ENCODE measurements around the gene CACNA1I. TPM values are rescaled to one million over a fixed set of nuclear protein-coding genes. Genes with fewer than 3 reads are reported as not detected.

CACNA1I gene
- total RNA-seq, 1 donor from 2014 or later, result 0.11 TPM

DNA sequence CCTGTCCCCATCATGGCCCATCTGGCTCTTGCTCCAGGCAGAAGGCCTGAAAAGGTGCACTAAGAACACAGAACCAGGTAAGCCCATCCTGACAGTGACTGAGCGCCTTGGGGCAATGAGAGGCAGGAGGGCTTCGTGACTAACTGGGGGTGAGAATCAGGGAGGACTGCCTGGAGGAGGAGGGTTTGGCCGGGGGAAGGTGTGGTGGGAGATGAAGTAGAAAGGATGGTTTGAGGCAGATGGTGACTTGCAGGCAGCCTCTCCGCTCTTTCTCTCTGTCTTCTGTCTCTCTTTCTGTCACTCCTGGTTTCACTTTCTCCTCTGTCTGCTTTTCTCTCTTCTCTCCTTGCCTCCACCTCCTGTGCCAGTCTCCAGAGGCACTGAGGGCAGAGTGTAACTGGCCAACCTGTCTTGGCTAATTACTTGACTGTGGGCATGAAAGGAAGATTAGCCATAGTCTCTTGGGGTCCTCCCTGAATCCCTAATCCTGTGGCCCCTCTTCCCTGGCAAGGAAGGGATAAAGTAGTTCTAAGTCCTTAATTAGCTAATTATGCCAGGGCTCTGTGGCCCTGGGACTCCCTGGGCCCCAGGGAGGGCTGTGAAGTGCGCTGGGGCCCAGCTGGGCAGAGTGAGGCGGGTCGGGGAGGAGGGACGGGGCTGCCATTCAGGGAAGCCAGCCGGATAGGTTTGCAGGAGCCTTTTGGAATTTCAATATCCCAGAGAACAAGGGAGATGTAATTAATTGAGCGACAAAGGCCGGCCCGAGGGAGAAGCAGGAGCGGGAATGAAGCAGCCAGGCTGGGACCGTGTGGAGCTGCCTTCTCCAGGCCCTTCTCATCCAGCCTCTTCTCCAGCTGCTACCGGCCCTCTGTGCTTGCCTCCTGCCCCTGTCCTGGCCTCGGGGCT, 61.1 kb downstream of the CACNA1I start:
- Mint-ChIP-seq H3K4me1 (peaks cover 42% of the 10 kb centered on the region), H3K9me3 (no peaks in the 10 kb centered on the region), H3K27me3 (ENCODE audit: insufficient read depth, low read depth) (peaks cover 14% of the 10 kb centered on the region), H3K27ac (peak overlapping the region; percentile 20), H3K36me3 (no peaks in the 10 kb centered on the region), H3K4me3 (peak overlapping the region; percentile 30)
- H3K9me3 ChIP-seq (ENCODE audit: low read depth), result no peaks in the 10 kb centered on the region
- H3K27ac ChIP-seq, result no peak overlapping the region
- H3K4me3 ChIP-seq, result no peak overlapping the region
- peak; percentile 83 for DNase-seq (ENCODE audit: low spot score)
- TF ChIP-seq EZH2 (IDR thresholded peaks at IDR 0.05), result no peak
- peak; percentile 75 for TF ChIP-seq EZH2phosphoT487 (IDR thresholded peaks at IDR 0.05)
- TF ChIP-seq, protein P1, sequence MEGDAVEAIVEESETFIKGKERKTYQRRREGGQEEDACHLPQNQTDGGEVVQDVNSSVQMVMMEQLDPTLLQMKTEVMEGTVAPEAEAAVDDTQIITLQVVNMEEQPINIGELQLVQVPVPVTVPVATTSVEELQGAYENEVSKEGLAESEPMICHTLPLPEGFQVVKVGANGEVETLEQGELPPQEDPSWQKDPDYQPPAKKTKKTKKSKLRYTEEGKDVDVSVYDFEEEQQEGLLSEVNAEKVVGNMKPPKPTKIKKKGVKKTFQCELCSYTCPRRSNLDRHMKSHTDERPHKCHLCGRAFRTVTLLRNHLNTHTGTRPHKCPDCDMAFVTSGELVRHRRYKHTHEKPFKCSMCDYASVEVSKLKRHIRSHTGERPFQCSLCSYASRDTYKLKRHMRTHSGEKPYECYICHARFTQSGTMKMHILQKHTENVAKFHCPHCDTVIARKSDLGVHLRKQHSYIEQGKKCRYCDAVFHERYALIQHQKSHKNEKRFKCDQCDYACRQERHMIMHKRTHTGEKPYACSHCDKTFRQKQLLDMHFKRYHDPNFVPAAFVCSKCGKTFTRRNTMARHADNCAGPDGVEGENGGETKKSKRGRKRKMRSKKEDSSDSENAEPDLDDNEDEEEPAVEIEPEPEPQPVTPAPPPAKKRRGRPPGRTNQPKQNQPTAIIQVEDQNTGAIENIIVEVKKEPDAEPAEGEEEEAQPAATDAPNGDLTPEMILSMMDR (IDR thresholded peaks at IDR 0.05), result no peak
- no peaks in the 10 kb centered on the region for H3K79me2 ChIP-seq (ENCODE audit: low read depth)
- peaks cover 23% of the 10 kb centered on the region for H3K27me3 ChIP-seq
- no peaks in the 10 kb centered on the region for H3K36me3 ChIP-seq
- no peak overlapping the region for H3K9ac ChIP-seq
- peaks cover 21% of the 10 kb centered on the region for H3K4me1 ChIP-seq
- peak overlapping the region; percentile 59 for H3K4me2 ChIP-seq
- no peak overlapping the region for H2AFZ ChIP-seq (replicated peaks)
- H4K20me1 ChIP-seq (ENCODE audit: low read depth), result peaks cover 21% of the 10 kb centered on the region
- H3F3A ChIP-seq (ENCODE audit: low read depth), result peaks cover 16% of the 10 kb centered on the region

DNA sequence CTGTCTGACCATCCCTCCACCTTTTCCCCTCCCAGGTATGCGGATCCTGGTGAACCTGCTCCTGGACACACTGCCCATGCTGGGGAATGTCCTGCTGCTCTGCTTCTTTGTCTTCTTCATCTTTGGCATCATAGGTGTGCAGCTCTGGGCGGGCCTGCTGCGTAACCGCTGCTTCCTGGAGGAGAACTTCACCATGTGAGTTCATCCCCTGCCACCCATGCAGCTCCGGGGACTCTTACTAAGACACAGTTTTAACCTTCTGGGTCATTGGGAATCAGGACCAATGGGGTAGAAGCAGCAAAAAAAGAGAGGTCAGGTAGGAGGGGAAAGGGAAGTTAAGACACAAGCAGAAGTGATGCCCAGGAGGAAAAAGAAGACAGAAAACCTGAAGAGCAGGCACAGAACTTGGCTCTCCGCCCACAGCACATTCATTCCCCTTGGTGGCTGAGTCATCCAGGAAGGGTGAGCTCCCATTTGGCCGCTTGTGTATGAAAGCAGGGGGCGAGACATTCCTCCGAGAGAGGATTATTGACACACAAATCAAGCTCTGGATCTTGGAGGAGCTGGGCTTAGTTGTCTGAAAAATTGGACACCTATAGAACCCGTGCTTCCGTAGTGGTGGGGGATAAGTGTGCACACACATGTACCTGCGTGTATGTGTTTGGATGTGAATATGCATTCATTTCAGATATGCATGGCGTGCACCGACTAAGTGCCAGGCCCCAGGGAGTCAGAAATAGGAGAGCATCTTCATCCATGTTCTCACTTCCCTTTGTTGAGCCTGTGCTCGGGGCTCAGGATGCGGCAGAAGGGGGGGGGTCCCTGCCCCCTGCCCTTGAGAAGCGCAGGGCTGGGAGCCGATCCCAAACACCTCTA, 64.2 kb downstream of the CACNA1I start:
- peaks cover 16% of the 10 kb centered on the region for H3K4me1 ChIP-seq
- no peak overlapping the region for H3K9ac ChIP-seq
- peak overlapping the region; percentile 42 for H3K27ac Mint-ChIP-seq
- H3K9me3 Mint-ChIP-seq, result peaks cover 2% of the 10 kb centered on the region
- H3K4me3 ChIP-seq, result no peak overlapping the region
- no peaks in the 10 kb centered on the region for H3K36me3 ChIP-seq
- H3K4me3 Mint-ChIP-seq, result peak overlapping the region; percentile 6
- no peak overlapping the region for H3K27ac ChIP-seq
- H3K9me3 ChIP-seq (ENCODE audit: low read depth), result no peaks in the 10 kb centered on the region
- peaks cover 25% of the 10 kb centered on the region for H3K4me1 Mint-ChIP-seq
- peaks cover 13% of the 10 kb centered on the region for H3K27me3 Mint-ChIP-seq (ENCODE audit: insufficient read depth, low read depth)
- H3K27me3 ChIP-seq, result peaks cover 23% of the 10 kb centered on the region
- H3K79me2 ChIP-seq (ENCODE audit: low read depth), result no peaks in the 10 kb centered on the region
- DNase-seq (ENCODE audit: low spot score), result no peak
- peaks cover 1% of the 10 kb centered on the region for H3K36me3 Mint-ChIP-seq
- TF ChIP-seq EZH2 (IDR thresholded peaks at IDR 0.05), result no peak
- TF ChIP-seq, protein P1 (IDR thresholded peaks at IDR 0.05), result no peak
- no peak for TF ChIP-seq EZH2phosphoT487 (IDR thresholded peaks at IDR 0.05)
- peaks cover 21% of the 10 kb centered on the region for H4K20me1 ChIP-seq (ENCODE audit: low read depth)
- peaks cover 16% of the 10 kb centered on the region for H3F3A ChIP-seq (ENCODE audit: low read depth)
- H3K4me2 ChIP-seq, result no peak overlapping the region
- H2AFZ ChIP-seq (replicated peaks), result no peak overlapping the region

DNA sequence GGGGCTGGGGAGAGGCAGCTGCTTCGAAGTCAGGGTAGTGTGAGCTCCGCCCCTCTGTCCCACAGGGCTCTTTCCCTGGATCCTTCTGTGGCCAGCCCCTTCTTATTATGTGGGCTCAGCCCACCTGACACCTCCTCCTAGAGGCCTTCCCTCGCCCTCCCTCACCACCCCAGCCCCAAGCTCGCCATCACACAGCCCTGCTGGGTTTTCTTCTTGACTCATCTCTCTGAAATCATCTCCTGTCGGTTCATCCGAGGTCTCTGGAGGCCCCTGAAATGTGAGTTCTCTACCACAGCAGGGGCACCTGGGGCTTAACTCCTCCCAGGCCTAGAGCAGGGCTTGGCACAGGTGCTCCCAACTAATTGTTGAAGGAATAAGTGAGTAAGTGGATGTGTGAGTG, 65.2 kb downstream of the CACNA1I start:
- no peak overlapping the region for H3K9ac ChIP-seq
- TF ChIP-seq EZH2phosphoT487 (IDR thresholded peaks at IDR 0.05) (no peak), EZH2 (IDR thresholded peaks at IDR 0.05) (no peak)
- TF ChIP-seq, protein P1 (IDR thresholded peaks at IDR 0.05), result no peak
- no peak overlapping the region for H3K27ac Mint-ChIP-seq
- H4K20me1 ChIP-seq (ENCODE audit: low read depth), result peaks cover 16% of the 10 kb centered on the region
- no peak overlapping the region for H3K27ac ChIP-seq
- H3K9me3 ChIP-seq (ENCODE audit: low read depth), result no peaks in the 10 kb centered on the region
- H3K36me3 ChIP-seq, result no peaks in the 10 kb centered on the region
- peaks cover 1% of the 10 kb centered on the region for H3K36me3 Mint-ChIP-seq
- H3K4me1 ChIP-seq, result peaks cover 16% of the 10 kb centered on the region
- peaks cover 3% of the 10 kb centered on the region for H3K9me3 Mint-ChIP-seq
- H3K4me2 ChIP-seq, result no peak overlapping the region
- no peak overlapping the region for H2AFZ ChIP-seq (replicated peaks)
- H3K4me3 ChIP-seq, result no peak overlapping the region
- peaks cover 10% of the 10 kb centered on the region for H3K27me3 Mint-ChIP-seq (ENCODE audit: insufficient read depth, low read depth)
- H3F3A ChIP-seq (ENCODE audit: low read depth), result peaks cover 16% of the 10 kb centered on the region
- DNase-seq (ENCODE audit: low spot score), result peak; percentile 29
- H3K4me3 Mint-ChIP-seq, result no peak overlapping the region
- peaks cover 23% of the 10 kb centered on the region for H3K27me3 ChIP-seq
- H3K4me1 Mint-ChIP-seq, result peaks cover 20% of the 10 kb centered on the region
- H3K79me2 ChIP-seq (ENCODE audit: low read depth), result no peaks in the 10 kb centered on the region
